Right atrium auricular region (tissue), 2 donors: ENCODE measurements around the gene FAM240A. TPM values are rescaled to one million over a fixed set of nuclear protein-coding genes. Genes with fewer than 3 reads are reported as not detected.
"Not testable (repeated sequence)": the region's sequence is repeated elsewhere in the genome, so short reads cannot be mapped to it uniquely, and the experiment has no call there.

Experiments used
- DNase-seq: peaks from one replicate; pipeline ENCODE4 v3.0.0-alpha.2; 2019; ENCODE audit warnings: low spot score
- H3K27ac ChIP-seq, 2 donors: fragments of 200-600 bp; sonication (generic); 1 replicate in 1 of 2; 2 replicates in 1 of 2; pipeline ENCODE4 v1.5.1; 2016 to 2019
- H3K27me3 ChIP-seq, 2 donors: fragments of 200-600 bp; sonication (generic); one replicate each; pipeline versions ENCODE4 v1.5.1 to v1.6.0; 2017 to 2019
- H3K36me3 ChIP-seq: fragments of 200-600 bp; sonication (generic); one replicate; pipeline ENCODE4 v1.5.1; 2016
- H3K4me1 ChIP-seq, 2 donors: fragments of 200-600 bp; sonication (generic); one replicate each; pipeline versions ENCODE4 v1.5.1 to v1.6.0; 2017 to 2019
- H3K4me3 ChIP-seq, 2 donors: fragments of 200-600 bp; sonication (generic); 1 replicate in 1 of 2; 2 replicates in 1 of 2; pipeline ENCODE4 v1.5.1; 2017 to 2019; ENCODE audit warnings: mild to moderate bottlenecking in 1 of 2, moderate library complexity in 1 of 2
- H3K9me3 ChIP-seq, 2 donors: fragments of 200-600 bp; sonication (generic); one replicate each; pipeline ENCODE4 v1.5.1; 2019
- CTCF ChIP-seq, 2 donors: fragments of 200-600 bp; sonication (generic); IDR thresholded peaks; one replicate each; pipeline ENCODE4 v1.5.1; 2019; ENCODE audit warnings: antibody characterized with exemption in 2 of 2
- total RNA-seq, 2 donors: library from RNA; depleted of rRNA; stranded (reverse); fragments of >200 nt; gene quantifications; one replicate each; pipeline ENCODE4 v1.1.0, GENCODE V29; 2016

FAM240A gene
- total RNA-seq, 2 donors from 2014 or later, result not detected

GRCh38 chr3:46576386-46576785 is 35.9 kb upstream of the FAM240A start:
- no peak for TF ChIP-seq CTCF (IDR thresholded peaks at IDR 0.05)
- no peak for DNase-seq
- Histone ChIP-seq H3K4me3 (no peak overlapping the region), H3K27me3 (no peaks in the 10 kb centered on the region), H3K36me3 (no peaks in the 10 kb centered on the region), H3K27ac (no peak overlapping the region), H3K4me1 (peaks cover 0 to 4% of the 10 kb centered on the region in 2 donors), H3K9me3 (no peaks in the 10 kb centered on the region)

GRCh38 chr3:46576879-46577278 is 35.4 kb upstream of the FAM240A start:
- TF ChIP-seq CTCF (IDR thresholded peaks at IDR 0.05), result no peak
- Histone ChIP-seq H3K27me3 (no peaks in the 10 kb centered on the region), H3K27ac (no peak overlapping the region), H3K36me3 (no peaks in the 10 kb centered on the region), H3K4me1 (peaks cover 0 to 4% of the 10 kb centered on the region in 2 donors), H3K4me3 (no peak overlapping the region), H3K9me3 (no peaks in the 10 kb centered on the region)
- peak; percentile 34 for DNase-seq

- not testable (repeated sequence) for H3K27ac ChIP-seq, H3K4me3 ChIP-seq, H3K4me1 ChIP-seq, H3K27me3 ChIP-seq, DNase-seq, H3K9me3 ChIP-seq, H3K36me3 ChIP-seq
Measured at GRCh38 chr3:46577580-46578249, 34.6 kb upstream of the FAM240A start.

- no peak for DNase-seq
- Histone ChIP-seq H3K27ac (no peak overlapping the region), H3K36me3 (no peaks in the 10 kb centered on the region), H3K9me3 (no peaks in the 10 kb centered on the region), H3K4me3 (no peak overlapping the region), H3K4me1 (peaks cover 0 to 4% of the 10 kb centered on the region in 2 donors), H3K27me3 (no peaks in the 10 kb centered on the region)
- no peak for TF ChIP-seq CTCF (IDR thresholded peaks at IDR 0.05)
Measured at GRCh38 chr3:46578973-46579755, 33.2 kb upstream of the FAM240A start.

GRCh38 chr3:46579756-46580286 is 32.5 kb upstream of the FAM240A start:
- Histone ChIP-seq H3K27ac (no peak overlapping the region), H3K36me3 (no peaks in the 10 kb centered on the region), H3K4me3 (no peak overlapping the region), H3K27me3 (no peaks in the 10 kb centered on the region), H3K4me1 (peaks cover 0 to 4% of the 10 kb centered on the region in 2 donors), H3K9me3 (no peaks in the 10 kb centered on the region)
- no peak for TF ChIP-seq CTCF (IDR thresholded peaks at IDR 0.05)
- DNase-seq, result peak; percentile 49

- H3K36me3 ChIP-seq, result no peaks in the 10 kb centered on the region
- H3K4me1 ChIP-seq, result peaks cover 0 to 4% of the 10 kb centered on the region in 2 donors
- peak; percentile 44 for DNase-seq
- H3K27me3 ChIP-seq, result no peaks in the 10 kb centered on the region
- H3K4me3 ChIP-seq, result no peak overlapping the region
- no peak overlapping the region for H3K27ac ChIP-seq
- no peak for TF ChIP-seq CTCF (IDR thresholded peaks at IDR 0.05)
- H3K9me3 ChIP-seq, result no peaks in the 10 kb centered on the region
Measured at GRCh38 chr3:46580675-46581074, 31.6 kb upstream of the FAM240A start.
